IPS-18c (cell line): ENCODE data around the gene CCDC8.

ENCODE experiments used
- H3K4me3 ChIP-seq: 2 replicates; pipeline ENCODE4 v1.7.0; 2013; ENCODE audit warnings: low read depth, mild to moderate bottlenecking, low read length, moderate library complexity; ENCODE audit not compliant: insufficient read depth
- H3K9me3 ChIP-seq: one replicate; pipeline ENCODE4 v1.6.1; 2013; ENCODE audit warnings: mild to moderate bottlenecking, low read length, moderate library complexity; ENCODE audit not compliant: control insufficient read depth, insufficient read depth

Gene CCDC8

DNA sequence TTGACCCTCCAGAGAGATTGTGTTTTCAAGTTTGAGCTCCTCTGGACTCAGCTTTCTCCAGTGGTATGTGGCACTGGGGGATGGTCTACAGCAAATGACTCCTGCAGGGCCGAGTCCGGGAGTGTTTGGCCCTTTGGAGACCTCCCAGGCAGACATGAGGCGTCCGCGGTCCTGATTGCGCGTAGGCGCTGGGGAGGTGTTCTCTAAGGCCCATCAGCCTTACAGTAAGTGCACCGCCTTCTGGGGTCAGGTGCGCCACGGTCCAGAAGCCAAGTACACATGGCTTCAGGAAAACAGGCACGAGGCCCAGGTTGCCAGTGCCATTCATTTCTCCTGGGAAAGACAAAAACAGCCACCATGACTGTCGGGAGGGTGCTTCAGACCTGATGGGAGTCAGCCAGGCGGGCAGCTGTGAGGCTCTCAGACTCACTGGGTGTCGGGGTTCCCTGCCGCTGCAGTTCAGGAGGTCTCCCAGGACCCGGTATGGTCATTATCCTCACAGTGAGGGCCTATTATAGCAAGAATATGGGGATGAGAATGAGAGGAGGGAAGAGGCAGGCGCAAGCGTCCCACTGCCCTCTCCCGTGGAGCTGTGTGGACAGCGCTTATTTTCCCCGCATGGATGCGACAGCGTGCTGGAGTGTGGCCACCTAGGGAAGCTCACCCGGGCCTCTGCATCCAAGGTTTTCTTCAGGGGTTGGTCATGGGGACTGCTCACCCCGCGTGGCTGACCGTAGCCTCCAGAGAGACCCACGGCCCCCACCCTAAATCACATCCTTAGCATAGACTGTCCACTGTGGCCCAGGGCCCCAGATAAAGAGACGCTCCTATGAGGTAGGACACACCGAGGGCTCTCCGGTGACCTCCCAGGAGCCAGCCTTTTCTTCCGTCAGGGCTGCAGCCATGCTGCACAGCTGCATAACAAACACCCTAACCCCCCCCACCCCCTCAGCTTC lies 21.8 kb downstream of the CCDC8 start:
- Histone ChIP-seq H3K4me3 (no peak overlapping the region), H3K9me3 (peaks cover 4% of the 10 kb centered on the region)

- Histone ChIP-seq H3K9me3 (peaks cover 2% of the 10 kb centered on the region), H3K4me3 (no peak overlapping the region)
These were observed 22.5 kb downstream of the CCDC8 start for GRCh38 chr19:46390866-46391265.

- Histone ChIP-seq H3K4me3 (no peak overlapping the region), H3K9me3 (peaks cover 2% of the 10 kb centered on the region)
These were observed 23.1 kb downstream of the CCDC8 start for GRCh38 chr19:46390121-46390858.

GRCh38 chr19:46388311-46389095 lies 24.9 kb downstream of the CCDC8 start:
- peaks cover 2% of the 10 kb centered on the region for H3K9me3 ChIP-seq
- H3K4me3 ChIP-seq: no peak overlapping the region

DNA sequence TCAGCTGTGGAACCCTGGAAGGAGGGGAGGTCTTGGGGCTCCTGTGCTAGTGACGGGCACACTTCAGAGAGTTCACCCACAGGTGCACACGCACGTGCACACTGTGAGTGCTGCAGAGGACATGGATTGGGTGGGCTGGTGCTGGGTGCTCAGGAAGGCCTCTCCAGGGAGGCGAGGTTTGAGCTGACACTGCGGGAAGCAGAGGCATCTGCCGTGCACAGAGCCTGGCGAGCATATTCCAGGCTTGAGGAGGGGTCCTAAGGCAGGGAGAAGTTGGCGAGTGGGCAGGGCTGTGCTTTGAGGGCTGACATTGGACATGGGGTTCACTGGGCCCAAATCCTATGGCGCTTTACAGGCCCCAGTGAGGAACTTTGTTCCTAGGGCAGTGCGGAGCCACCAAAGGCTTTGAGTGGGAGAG lies 25.6 kb downstream of the CCDC8 start:
- H3K9me3 ChIP-seq: peaks cover 2% of the 10 kb centered on the region
- no peak overlapping the region for H3K4me3 ChIP-seq

DNA sequence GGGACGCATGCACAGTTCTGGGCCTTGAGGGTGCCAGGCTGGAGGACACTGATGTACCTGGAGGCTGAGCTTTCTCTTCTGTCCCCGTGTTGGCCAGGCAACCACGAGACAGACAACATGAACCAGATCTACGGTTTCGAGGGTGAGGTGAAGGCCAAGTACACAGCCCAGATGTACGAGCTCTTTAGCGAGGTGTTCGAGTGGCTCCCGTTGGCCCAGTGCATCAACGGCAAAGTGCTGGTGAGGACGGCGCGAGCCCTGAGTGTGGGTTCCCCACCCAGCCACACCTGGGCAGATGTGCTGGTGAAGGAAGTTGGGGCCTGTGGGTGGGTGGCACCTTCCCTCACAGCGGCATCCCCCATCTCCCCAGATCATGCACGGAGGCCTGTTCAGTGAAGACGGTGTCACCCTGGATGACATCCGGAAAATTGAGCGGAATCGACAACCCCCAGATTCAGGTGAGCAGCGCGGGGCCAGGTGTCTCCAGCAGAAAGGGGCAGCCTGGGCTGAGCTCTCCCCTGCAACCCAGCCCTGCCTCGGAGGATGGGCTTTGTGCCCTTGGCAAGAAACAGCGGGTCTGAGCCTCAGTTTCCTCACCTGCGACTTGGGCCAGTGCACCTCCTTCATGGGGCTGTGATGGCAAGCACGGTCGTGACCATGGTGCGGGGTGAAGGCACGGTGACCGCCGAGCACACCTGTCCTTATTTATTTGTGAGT lies 26.2 kb downstream of the CCDC8 start:
- no peak overlapping the region for H3K4me3 ChIP-seq
- H3K9me3 ChIP-seq: peaks cover 2% of the 10 kb centered on the region

DNA sequence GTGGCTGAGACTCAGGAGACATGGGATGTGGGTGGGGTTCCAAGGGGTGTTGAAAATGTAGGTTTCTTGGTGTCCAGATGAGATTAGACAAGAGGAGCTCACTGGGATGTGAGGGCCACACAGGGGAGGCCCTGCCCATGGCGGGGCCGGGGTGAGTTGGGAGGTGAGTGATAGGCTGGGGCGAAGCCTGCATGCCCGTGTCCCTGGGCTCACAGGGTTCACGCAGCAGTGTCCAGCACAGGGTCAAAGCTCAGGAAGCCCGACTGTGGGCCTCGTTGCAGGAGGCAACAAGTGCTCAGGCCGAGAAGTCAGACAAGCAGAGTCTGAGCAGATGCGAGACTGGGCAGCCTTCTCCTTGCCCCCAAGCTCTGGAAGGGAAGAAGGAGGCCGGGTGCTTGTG lies 27.2 kb downstream of the CCDC8 start:
- peaks cover 2% of the 10 kb centered on the region for H3K9me3 ChIP-seq
- H3K4me3 ChIP-seq: no peak overlapping the region

DNA sequence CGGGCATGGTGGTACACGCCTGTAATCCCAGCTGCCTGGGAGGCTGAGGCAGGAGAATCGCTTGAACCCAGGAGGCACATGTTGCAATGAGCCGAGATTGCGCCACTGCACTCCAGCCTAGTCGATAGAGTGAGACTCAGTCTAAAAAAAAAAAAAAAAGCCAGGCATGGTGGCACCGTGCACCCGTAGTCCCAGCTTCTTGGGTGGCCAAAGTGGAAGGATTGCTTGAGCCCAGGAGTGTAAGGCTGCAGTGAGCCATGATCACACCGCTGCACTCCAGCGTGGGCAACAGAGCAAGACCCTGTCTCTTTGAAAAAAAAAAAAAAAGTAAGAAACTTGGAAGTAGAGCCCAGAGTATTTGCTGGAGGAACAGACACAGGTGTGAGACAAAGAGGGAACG lies 27.7 kb downstream of the CCDC8 start:
- H3K4me3 ChIP-seq: no peak overlapping the region
- peaks cover 2% of the 10 kb centered on the region for H3K9me3 ChIP-seq

GRCh38 chr19:46384396-46384795 lies 29.0 kb downstream of the CCDC8 start:
- Histone ChIP-seq H3K9me3 (no peaks in the 10 kb centered on the region), H3K4me3 (no peak overlapping the region)

- Histone ChIP-seq H3K4me3 (no peak overlapping the region), H3K9me3 (no peaks in the 10 kb centered on the region)
These were observed 29.5 kb downstream of the CCDC8 start for GRCh38 chr19:46383846-46384245.

- no peak overlapping the region for H3K4me3 ChIP-seq
- H3K9me3 ChIP-seq: no peaks in the 10 kb centered on the region
These were observed 30.1 kb downstream of the CCDC8 start for GRCh38 chr19:46383171-46383815.

GRCh38 chr19:46381756-46382345 lies 31.5 kb downstream of the CCDC8 start:
- H3K4me3 ChIP-seq: no peak overlapping the region

DNA sequence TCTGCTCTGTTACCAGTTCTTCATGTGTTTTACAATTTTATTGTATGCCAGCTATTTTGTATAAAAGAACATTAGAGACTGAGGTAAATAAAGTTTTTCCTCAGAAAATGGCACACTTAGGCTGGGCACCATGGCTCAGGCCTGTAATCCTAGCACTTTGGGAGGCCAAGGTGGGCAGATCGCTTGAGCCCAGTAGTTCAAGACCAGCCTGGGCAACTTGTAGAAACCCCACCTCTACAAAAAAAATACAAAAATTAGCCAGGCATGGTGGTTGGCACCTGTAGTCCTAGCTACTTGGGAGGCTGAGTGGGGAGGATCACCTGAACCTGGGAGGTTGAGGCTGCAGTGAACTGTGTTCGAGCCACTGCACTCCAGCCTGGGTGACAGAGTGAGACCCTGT lies 32.0 kb downstream of the CCDC8 start:
- no peaks in the 10 kb centered on the region for H3K9me3 ChIP-seq
- no peak overlapping the region for H3K4me3 ChIP-seq

More at GRCh38 chr19:46381756-46382345, 31.5 kb downstream of the CCDC8 start:
- no peaks in the 10 kb centered on the region for H3K9me3 ChIP-seq

DNA sequence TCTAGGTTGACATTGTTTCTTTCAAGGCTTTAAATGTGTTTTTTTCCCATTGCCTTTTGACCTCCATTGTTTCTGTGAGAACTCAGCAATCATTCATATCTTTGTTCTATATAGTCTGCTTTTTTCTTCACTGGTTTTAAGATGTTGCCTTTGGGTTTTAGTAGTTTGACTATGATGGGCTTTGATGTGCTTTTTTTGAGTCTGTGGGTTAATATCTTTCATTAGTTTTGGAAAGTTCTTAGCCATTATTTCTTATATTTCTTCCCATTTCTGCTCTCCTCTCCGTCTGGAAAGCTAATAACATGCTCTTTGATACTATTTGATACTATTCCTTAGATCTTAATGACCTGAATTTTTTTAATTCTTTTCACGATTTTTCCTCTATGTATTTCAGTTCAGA lies 32.7 kb downstream of the CCDC8 start:
- Histone ChIP-seq H3K4me3 (no peak overlapping the region), H3K9me3 (no peaks in the 10 kb centered on the region)

DNA sequence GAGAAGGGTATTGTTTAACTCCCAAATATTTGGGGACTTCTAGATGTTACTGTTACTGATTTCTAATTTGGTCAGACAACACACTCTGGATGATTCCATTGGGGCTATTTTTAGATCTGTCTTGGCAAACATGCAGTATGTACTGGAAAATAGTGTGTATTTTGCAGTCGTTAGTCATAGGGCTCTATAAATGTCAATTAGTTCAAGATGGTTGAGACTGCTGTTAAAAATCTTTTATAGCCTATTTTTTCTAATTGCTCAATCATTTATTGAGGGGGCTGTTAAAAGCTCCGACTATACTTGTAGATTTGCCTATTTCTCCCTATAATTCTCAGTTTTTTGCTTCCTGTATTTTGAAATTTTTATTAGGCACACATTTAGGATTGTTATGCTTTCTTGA lies 35.1 kb downstream of the CCDC8 start:
- no peak overlapping the region for H3K4me3 ChIP-seq
- no peaks in the 10 kb centered on the region for H3K9me3 ChIP-seq
